COLO668 (cell line): ENCODE measurements around the gene RNF214.
A peak's percentile ranks its signal among the peaks of the same experiment; 100 is the strongest.
"Not testable (repeated sequence)": the region's sequence is repeated elsewhere in the genome, so short reads cannot be mapped to it uniquely, and the experiment has no call there.

Experiments
- DNase-seq: peaks from one replicate; lab custom pipeline; 2025; ENCODE audit not compliant: unreplicated experiment; lab: John Stamatoyannopoulos, UW

The RNF214 gene

DNA sequence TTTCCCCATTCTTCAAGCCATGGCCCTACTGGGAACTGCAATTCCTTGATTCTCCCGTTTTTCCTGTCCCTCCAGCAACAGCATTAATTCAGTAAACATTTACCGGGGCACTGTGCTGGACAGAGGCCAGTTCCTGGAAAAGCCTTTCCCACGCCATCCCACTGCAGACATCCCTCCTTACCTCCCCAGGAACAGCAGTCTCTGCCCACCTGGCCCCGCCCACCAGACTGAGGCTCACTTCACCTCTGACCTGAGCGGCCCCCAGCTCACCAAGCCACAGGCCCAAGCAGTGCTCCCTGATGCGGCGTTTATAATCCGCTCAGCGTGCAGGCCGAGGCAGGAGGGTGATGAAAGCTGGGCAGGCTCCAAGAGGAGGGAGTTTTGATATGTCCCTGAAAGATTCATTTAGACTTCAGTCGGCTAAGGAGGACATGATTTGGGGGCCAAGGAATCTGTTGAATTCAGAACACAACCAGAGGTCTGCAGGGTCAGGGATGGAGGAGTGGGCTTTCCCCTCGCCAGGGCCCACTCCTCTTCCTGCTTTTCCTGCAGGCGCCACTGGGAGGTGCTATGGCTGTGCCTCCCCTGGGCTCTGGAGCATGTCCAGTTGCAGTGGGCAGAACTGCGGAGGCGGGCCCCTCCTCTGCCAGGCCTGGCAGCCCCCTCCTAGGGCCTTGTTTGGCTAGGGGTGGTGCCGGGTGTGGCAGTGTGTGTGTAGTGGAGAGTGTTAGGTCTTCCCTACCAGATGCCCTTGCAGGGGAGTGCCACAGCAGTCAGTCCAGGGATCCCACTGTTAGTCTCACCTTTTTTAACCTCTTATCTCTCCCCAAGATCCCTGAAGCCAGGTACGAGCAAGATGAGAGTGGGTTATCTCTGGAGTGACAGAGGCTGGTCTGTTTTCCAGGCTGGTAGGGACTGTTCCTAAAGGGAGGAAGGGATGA is 34.7 kb upstream of the RNF214 start:
- no peak for DNase-seq

DNA sequence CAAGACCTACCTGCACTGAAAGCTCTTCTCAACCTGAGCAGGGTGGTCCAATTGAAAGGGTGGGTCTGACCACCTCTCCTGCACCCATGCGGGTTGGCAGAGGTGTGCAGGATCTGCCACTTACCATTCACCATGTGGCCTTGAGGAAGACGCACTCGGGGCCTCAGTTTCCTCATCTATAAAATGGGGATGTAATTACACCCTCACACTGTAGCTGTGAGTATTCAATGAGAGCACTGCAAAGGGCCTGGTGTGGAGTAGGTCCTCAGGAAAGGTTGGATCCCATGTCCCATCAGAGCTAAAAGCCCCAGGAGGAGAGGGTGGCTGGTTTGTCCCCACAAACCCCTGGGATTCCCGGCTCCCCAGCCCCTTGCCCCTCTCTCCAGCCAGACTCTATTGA is 33.9 kb upstream of the RNF214 start:
- DNase-seq: no peak

DNA sequence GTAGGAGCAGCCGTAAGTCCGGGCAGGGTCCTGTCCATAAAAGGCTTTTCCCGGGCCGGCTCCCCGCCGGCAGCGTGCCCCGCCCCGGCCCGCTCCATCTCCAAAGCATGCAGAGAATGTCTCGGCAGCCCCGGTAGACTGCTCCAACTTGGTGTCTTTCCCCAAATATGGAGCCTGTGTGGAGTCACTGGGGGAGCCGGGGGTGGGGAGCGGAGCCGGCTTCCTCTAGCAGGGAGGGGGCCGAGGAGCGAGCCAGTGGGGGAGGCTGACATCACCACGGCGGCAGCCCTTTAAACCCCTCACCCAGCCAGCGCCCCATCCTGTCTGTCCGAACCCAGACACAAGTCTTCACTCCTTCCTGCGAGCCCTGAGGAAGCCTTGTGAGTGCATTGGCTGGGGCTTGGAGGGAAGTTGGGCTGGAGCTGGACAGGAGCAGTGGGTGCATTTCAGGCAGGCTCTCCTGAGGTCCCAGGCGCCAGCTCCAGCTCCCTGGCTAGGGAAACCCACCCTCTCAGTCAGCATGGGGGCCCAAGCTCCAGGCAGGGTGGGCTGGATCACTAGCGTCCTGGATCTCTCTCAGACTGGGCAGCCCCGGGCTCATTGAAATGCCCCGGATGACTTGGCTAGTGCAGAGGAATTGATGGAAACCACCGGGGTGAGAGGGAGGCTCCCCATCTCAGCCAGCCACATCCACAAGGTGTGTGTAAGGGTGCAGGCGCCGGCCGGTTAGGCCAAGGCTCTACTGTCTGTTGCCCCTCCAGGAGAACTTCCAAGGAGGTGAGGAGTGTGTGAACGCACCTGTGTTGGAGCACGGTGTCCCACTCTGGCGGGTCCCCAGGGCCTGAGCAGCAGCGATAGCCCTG is 33.2 kb upstream of the RNF214 start, which contains the start of gene TAGLN:
Gene TAGLN (plus strand): TSS at position 318 of the 863 bp plus-strand sequence. CDS start 3,644 bp downstream, outside the sequence.
- DNase-seq: no peak

DNA sequence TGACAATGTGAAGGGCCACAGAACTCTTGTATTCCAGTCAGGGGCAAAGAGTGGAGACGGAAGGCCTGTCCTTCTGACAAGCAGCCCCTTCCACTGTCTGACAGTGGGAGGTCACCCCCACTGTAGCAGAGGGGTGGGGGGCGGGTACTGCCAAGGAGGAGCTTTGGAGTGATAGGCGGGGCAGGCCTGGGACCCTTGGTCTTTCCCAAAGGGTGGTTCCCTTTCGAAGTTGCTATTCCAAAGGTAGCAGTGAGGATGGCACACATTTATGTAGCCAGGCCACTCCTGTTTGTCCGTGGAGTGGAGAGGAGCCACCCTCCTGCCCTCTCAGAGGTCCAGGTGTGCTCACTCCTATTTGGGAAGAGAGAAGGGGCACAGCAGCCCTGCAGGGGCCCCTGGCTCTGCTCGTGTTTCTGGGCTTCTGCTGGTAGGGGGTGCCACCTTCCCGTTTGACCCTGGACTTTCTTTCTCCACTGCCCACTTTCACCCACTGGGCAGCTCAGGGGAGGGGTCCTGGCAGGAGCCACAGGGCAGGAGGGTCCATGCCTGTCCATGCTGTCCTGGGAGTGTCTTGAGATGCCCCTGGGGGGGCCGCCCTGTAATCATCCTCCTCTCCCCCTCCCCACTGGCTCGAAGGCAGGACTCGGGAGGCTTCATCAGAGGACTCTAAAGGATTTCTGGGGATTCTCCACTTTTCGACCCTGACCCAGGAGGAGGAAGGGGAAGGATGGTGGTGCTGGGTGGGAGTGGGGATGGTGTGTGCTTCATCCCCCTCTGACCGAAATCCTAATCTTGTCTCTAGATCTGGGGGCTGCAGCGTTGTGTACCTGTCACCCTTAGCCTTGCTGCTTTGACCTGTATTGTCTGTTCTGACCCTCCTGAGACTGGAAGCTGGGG is 32.3 kb upstream of the RNF214 start:
- DNase-seq: no peak

DNA sequence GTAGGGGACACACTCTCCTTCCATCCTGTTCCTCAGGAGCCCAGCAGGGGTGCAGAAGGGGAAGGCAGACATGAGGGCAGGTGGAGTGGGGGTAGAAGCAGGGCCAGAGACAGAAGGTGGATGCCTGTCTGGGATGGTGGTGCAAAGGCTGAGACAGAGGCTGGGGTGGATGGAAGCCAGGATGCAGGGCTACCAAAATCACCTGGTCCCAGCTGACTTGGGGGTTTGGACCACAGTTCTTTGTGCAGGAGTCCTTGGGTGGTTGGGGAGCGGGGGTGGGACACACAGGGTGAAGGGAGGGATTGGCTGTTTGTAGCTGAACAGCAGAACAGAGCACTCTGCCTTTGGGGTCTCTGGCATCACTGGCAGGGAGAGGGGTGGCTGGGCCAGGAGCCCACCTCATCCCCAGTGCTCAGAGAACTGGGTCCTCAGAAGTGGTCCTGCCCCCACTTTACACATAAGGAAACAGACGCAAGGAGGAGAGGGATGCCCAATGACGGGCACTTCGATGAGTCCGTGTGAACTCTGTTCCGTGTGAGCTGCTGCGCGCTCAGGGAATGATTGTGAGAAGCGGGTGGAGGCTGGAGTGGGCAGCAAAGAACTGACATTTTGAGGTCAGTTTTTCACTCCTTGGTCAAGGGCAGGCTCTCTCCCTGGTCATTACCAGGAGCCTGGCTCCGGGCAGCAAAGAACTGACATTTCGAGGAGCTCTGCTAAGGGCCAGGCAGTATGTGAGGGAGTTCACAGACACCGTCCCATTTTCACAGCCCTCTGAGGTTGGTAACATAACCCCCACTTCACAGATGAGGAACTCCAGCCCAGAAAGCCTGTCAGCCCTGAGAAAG is 31.4 kb upstream of the RNF214 start:
- DNase-seq: no peak

DNA sequence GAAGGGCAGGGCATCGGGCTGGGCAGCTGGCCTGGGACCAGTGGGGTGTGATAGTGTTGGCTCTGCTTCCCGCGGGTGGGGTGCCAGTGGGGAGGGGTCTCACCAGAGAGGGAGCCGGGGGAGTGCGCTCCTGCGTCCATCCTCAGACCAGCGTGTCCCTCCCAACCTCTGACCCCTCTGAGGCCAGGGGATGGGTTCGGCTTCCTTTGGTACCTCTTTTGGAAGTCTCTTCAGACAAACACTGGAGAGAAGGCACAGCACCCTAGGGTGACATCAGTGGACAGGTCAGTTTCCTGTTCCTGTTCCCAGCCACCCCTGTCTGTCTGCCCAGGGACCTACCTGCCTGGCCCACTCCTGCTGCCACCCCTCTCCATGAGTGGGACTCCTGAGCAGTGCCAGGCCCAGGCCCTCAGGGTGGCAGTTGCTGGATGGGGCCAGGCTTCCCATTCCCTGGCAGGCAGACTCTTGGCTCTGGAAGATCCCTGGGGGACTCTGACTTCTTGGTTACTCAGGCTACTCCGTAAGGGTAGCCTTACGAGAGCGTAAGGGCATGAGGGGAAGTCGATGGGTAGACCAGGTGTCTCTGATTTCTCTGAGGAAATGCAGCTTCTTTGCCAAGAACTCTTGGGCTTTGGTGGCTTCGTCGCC is 30.7 kb upstream of the RNF214 start:
- DNase-seq: no peak

DNA sequence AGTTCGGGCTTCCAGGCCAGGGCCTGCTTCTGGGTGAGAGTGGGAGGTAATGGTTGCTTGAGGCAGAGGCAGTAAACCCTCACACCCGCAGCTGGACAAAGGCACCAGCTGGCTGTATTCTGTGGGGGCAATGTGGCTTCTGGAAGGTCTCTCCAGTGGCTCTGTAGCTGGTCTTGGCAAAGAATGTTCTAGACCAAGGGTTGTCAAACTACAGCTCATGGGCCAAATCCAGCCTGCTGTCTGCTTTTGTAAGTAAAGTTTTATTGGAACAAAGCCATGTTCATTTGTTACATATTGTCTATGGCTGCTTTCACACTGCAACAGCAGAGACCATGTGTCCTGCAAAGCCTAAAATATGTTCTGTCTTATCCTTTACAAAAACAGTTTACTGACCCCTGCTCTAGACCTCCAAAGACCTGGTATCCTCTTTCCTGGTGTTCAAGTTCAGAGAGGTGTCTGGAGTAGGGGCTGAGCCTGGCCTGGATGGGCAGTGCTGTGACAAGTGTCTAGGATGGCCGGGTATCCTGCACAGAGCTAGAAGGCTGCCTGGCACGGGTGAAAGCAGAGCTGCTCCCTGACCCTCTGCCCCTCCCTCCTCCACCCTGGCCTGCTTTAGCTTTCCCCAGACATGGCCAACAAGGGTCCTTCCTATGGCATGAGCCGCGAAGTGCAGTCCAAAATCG is 29.9 kb upstream of the RNF214 start:
- no peak for DNase-seq

DNA sequence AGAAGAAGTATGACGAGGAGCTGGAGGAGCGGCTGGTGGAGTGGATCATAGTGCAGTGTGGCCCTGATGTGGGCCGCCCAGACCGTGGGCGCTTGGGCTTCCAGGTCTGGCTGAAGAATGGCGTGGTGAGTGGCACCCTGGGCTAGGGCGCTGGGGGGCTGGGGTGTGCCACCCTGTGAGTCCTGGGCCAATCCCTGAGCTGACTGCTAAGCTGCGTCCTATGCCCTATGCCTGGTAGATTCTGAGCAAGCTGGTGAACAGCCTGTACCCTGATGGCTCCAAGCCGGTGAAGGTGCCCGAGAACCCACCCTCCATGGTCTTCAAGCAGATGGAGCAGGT is 29.4 kb upstream of the RNF214 start:
- DNase-seq: no peak

DNA sequence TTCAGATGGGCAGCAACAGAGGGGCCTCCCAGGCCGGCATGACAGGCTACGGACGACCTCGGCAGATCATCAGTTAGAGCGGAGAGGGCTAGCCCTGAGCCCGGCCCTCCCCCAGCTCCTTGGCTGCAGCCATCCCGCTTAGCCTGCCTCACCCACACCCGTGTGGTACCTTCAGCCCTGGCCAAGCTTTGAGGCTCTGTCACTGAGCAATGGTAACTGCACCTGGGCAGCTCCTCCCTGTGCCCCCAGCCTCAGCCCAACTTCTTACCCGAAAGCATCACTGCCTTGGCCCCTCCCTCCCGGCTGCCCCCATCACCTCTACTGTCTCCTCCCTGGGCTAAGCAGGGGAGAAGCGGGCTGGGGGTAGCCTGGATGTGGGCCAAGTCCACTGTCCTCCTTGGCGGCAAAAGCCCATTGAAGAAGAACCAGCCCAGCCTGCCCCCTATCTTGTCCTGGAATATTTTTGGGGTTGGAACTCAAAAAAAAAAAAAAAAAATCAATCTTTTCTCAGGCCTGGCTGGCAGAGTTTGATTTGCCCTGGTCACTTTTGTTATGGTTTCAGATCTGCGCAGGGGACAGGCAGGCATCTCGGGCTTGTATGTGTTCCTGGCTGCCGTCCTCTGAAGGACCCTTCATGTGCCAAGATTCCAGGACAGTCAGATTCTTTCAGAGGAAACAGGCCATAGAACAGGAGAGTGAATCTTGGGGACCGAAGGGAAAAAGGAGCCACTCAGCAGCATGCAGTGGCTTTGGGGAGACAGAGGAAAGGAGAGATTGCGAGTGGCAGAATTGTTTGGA is 28.0 kb upstream of the RNF214 start:
- no peak for DNase-seq

DNA sequence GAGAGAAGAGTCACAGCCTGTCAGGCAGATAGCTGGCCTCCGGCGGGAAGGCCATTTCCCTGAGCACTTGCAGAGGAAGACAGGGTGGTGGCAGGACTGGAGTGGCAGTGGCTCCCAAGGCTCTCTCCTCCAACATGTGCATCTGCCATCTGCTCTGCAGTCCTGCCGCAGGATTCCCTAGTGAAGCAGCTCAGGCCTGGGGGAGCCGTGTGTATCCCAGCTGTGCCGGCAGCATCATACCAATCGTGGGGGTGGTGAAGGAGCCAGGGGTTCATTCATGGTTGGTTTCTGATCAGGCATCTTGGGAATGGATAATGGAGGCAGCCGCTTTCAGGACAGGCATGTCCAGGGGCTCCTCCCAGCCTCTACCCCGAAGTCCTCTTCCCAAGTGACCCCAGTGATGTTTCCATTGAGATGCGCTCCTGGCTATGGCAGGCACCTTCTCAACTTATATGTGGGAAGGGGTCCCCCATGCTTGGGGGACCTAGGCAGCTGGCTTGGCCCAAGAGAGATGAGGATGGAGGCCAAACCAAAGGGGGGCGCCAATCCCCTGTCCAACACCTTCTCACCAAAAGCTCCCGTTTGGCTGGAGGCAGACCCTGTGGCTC is 27.2 kb upstream of the RNF214 start:
- no peak for DNase-seq

DNA sequence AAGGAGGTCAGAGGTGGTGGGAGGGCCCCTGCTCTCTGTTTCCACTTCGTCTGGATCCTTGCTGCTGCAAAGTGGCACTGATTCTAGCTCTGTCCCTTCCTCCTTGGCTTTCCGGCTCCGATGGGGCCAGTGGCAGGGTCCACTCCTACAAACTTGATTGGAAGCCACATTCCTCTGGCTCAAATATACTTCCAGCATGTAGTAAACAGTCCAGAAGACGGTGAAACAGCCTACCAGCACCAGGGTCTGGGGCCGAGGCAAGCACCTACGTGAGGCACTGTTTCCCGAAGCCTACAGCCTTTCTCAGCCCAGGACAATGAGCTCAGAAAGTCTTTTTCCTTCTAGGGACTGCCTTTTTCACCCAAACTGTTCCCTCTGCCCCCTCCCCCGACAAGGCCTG is 26.4 kb upstream of the RNF214 start:
- not testable (repeated sequence) for DNase-seq

DNA sequence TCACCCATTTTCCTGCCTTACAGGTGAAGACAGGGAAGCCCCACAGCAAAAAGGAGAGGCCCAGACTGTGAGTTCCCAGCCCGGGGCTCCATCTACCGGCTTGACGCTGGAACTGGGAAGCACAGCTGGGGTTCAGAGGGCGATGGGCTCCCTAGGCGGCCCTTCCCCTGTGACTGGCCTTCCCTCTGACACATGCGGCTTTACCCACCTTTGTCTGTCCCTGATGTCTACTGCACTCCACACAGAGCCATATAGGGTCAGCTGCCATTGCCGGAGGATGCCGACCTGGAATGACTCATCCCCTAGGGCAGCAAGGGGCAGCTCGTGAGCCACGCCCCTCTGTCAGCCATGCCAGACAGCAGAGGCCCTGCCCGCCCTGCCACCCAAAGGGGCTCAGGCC is 25.6 kb upstream of the RNF214 start:
- DNase-seq: peak; percentile 11

DNA sequence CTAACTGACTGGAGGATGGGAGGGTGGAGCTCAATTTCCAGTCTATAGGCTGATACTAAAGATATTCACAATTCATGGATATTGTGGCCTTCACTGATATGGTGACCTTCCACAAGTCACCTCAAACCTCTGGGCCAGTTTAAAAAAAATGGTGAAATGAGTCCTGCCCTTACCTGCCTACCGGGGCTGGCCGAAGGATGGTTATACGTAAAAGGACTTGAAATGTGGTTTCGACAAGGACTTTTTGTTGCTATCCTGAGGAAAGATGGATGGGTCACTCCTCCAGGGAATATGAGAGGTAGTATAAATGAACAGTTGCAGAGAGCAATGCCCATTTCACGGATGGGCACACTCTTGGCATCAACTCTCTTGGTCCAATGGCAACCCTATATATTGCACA is 25.0 kb upstream of the RNF214 start:
- DNase-seq: not testable (repeated sequence)

DNA sequence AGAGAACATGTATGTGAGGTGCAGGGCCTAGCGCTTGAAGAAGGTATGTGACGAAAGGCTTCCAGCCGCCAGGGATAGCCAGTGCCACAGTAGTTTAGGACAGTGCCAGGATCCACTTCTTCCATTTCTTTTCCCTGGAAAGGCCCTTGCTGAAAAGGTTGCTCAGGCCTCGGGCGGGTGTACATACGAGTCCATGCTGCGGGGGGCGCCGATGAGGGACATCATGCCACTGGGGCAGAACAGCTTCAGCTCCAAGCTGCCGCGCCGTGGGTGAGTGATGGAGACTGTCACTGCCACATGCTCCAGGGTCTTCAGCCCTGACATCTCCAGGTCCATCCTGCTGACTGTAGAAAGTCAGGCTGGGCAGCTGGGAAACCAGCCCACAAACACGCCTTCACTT is 23.8 kb upstream of the RNF214 start:
- not testable (repeated sequence) for DNase-seq

DNA sequence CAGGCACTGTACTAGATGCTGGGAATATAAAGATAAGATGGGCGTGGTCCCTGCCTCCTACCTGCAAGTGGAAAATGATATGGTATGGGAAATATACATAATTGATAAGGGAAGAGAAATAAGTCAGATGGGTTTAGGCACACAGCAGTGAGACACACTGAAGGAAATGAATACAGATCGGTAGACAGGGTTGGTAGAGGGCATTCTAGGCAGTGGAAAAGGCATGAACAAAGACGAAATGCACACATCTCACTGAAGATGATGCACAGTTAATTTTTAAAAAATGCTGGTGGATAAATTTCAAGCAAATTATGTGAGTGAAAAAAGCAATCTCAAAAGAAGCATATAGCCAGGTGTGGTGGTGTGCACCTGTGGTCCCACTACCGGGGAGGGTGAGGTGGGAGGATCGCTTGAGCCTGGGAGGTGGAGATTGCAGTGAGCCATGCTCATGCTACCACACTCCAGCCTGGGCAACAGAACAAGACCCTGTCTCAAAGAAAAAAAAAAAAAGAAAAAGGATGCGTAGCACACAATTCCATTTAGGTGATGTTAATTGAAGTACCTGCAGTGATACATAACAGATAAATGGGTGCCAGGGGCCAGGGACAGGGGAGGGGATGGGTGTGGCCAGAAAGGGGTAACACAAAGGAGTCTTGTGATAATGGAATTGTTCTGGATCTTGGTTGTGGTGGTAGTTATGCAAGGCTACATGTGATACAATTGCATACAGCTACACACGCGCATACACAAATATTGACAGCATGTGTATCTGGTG is 22.9 kb upstream of the RNF214 start:
- not testable (repeated sequence) for DNase-seq

DNA sequence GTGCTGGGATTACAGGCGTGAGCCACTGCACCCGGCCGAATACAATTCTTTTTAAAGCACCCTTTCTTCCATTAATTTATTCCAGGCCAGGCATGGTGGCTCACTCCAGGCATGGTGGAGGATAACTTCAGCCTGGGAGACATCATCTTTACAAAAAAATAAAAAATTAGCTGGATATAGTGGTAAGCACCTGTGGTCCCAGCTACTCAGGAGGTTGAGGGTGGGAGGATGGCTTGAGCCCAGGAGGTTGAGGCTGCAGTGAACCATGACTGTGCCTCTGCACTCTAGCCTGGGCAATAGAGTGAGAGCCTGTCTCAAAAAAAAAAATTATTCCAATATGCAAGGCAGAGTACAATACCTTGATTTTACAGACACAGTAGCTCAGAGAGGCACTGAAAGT is 21.9 kb upstream of the RNF214 start:
- no peak for DNase-seq
